HCT116 (cell line): ENCODE data around the gene SEPTIN3. TPM values are rescaled to one million over a fixed set of nuclear protein-coding genes. Genes with fewer than 3 reads are reported as not detected.

Experiments used
- ATAC-seq: fragments of 200-7000 bp; cut with Tn5 transposase; 2 replicates; pipeline ENCODE4 v1.9.1; 2020; ENCODE audit warnings: mild to moderate bottlenecking, moderate library complexity
- BruUV-seq: library from RNA; stranded (reverse); fragments of 400-500 nt; replicated peaks from 2 replicates; lab custom pipeline; 2021; lab: Mats Ljungman, UMichigan
- CTCF ChIA-PET: fragments of 300-600 bp; sonication (Branson Sonifier 250); formaldehyde crosslinking; loops from one replicate; lab custom pipeline; 2021; ENCODE audit warnings: antibody characterized with exemption; lab: Charles Lee
- POLR2A ChIA-PET: fragments of 300-600, 350-600 bp; sonication (Branson Sonifier 250); formaldehyde crosslinking; loops from one replicate; lab custom pipeline; 2021; ENCODE audit warnings: antibody characterized with exemption; lab: Charles Lee
- RAD21 ChIA-PET, 2 experiments: fragments of 300-600 bp; sonication (Branson Sonifier 250); formaldehyde crosslinking; loops; one replicate each; lab custom pipeline; 2023; ENCODE audit warnings: low total read pairs in 2 of 2; ENCODE audit not compliant: uncharacterized antibody in 2 of 2, unreplicated experiment in 2 of 2, low non-redundant PET in 1 of 2; lab: Charles Lee
- DNase-seq: peaks from one replicate; pipeline ENCODE4 v3.0.0-alpha.2; 2010; ENCODE audit warnings: low read depth, low spot score
- H2AFZ ChIP-seq: fragments of 200-600 bp; shearing (Covaris generic), sonication (generic); 2 replicates; pipeline ENCODE4 v1.6.1; 2017; ENCODE audit warnings: low read depth, mixed run types, mixed read lengths, antibody characterized with exemption, low read length; ENCODE audit not compliant: poor library complexity, severe bottlenecking
- H3K27ac ChIP-seq: 2 replicates; pipeline ENCODE4 v1.5.1; 2012; ENCODE audit warnings: low read depth, low read length
- H3K27me3 ChIP-seq: fragments of 200-600 bp; sonication (generic); 2 replicates; pipeline ENCODE4 v1.6.1; 2016; ENCODE audit warnings: mixed run types, low read length, mixed read lengths; ENCODE audit not compliant: insufficient read depth
- H3K36me3 ChIP-seq, 2 experiments: fragments of 200-500 bp in 1 of 2; fragments of 200-600 bp in 1 of 2; sonication (Bioruptor generic) in 1 of 2; sonication (generic) in 1 of 2; 2 replicates each; pipeline versions ENCODE4 v1.5.1 to v1.6.1; 2014 to 2016; ENCODE audit warnings: low read length in 2 of 2, inconsistent platforms in 1 of 2, mixed read lengths in 1 of 2, mixed run types in 1 of 2; ENCODE audit not compliant: insufficient read depth in 2 of 2, control insufficient read depth in 1 of 2
- H3K4me1 ChIP-seq, 2 experiments: fragments of 200-600 bp in 1 of 2; sonication (generic) in 1 of 2; 2 replicates each; pipeline versions ENCODE4 v1.5.1 to v1.6.1; 2012 to 2017; ENCODE audit warnings: low read length in 2 of 2, inconsistent platforms in 1 of 2, mild to moderate bottlenecking in 1 of 2, mixed read lengths in 1 of 2, mixed run types in 1 of 2, moderate library complexity in 1 of 2; ENCODE audit not compliant: insufficient read depth in 2 of 2, control insufficient read depth in 1 of 2
- H3K4me2 ChIP-seq: fragments of 200-600 bp; sonication (generic); 2 replicates; pipeline ENCODE4 v1.6.1; 2017; ENCODE audit warnings: mixed run types, low read length, mixed read lengths
- H3K4me3 ChIP-seq, 2 experiments: fragments of 200-600 bp in 1 of 2; sonication (generic) in 1 of 2; replicated peaks in 1 of 2; 2 replicates each; pipeline ENCODE4 v1.5.1; 2011 to 2016; ENCODE audit warnings: low read length in 2 of 2, control low read depth in 1 of 2, low read depth in 1 of 2, mild to moderate bottlenecking in 1 of 2, mixed read lengths in 1 of 2, mixed run types in 1 of 2
- H3K79me2 ChIP-seq: fragments of 200-600 bp; sonication (generic); 2 replicates; pipeline ENCODE4 v1.6.1; 2017; ENCODE audit warnings: mild to moderate bottlenecking, mixed run types, low read length, moderate library complexity, mixed read lengths; ENCODE audit not compliant: insufficient read depth
- H3K9ac ChIP-seq: fragments of 200-600 bp; sonication (generic); 2 replicates; pipeline ENCODE4 v1.6.1; 2016; ENCODE audit warnings: low read length, mixed read lengths
- H3K9me2 ChIP-seq: fragments of 200-600 bp; sonication (generic), shearing (Covaris generic); 2 replicates; pipeline ENCODE4 v1.6.1; 2017; ENCODE audit warnings: mixed run types, mild to moderate bottlenecking, moderate library complexity; ENCODE audit not compliant: insufficient read depth
- H3K9me3 ChIP-seq, 2 experiments: fragments of 200-500 bp in 1 of 2; fragments of 200-600 bp in 1 of 2; sonication (Bioruptor generic) in 1 of 2; sonication (generic) in 1 of 2; 2 replicates each; pipeline ENCODE4 v1.6.1; 2014 to 2017; ENCODE audit warnings: low read length in 2 of 2, mixed read lengths in 2 of 2, inconsistent platforms in 1 of 2, low read depth in 1 of 2, mild to moderate bottlenecking in 1 of 2, mixed run types in 1 of 2, moderate library complexity in 1 of 2; ENCODE audit not compliant: control insufficient read depth in 1 of 2, insufficient read depth in 1 of 2
- H4K20me1 ChIP-seq: fragments of 200-600 bp; sonication (generic), shearing (Covaris generic); 2 replicates; pipeline ENCODE4 v1.6.1; 2017; ENCODE audit warnings: mixed run types, mild to moderate bottlenecking, moderate library complexity; ENCODE audit not compliant: insufficient read depth
- CEBPB ChIP-seq: IDR thresholded peaks from 2 replicates; pipeline ENCODE4 v1.6.1; 2012; ENCODE audit warnings: low read depth
- EGR1 ChIP-seq: IDR thresholded peaks from 2 replicates; pipeline ENCODE4 v1.6.1; 2012; ENCODE audit warnings: low read depth
- ELF1 ChIP-seq: IDR thresholded peaks from 2 replicates; pipeline ENCODE4 v1.6.1; 2012; ENCODE audit warnings: low read depth, borderline replicate concordance
- FOSL1 ChIP-seq: IDR thresholded peaks from 2 replicates; pipeline ENCODE4 v1.6.1; 2012; ENCODE audit warnings: low read depth
- POLR2AphosphoS5 ChIP-seq: IDR thresholded peaks from 2 replicates; pipeline ENCODE4 v1.6.1; 2011; ENCODE audit warnings: mild to moderate bottlenecking, low read depth, low read length, moderate library complexity
- SP1 ChIP-seq: IDR thresholded peaks from 2 replicates; pipeline ENCODE4 v1.6.1; 2012; ENCODE audit warnings: low read depth
- TCF7L2 ChIP-seq: IDR thresholded peaks from 2 replicates; pipeline ENCODE4 v1.7.0; 2011; ENCODE audit warnings: borderline replicate concordance, inconsistent platforms; ENCODE audit not compliant: insufficient read depth, insufficient read length; ENCODE audit errors: extremely low read depth
- ZNF274 ChIP-seq: fragments of 200-500 bp; sonication (Bioruptor generic); IDR thresholded peaks from 2 replicates; pipeline ENCODE4 v1.6.1; 2014; ENCODE audit warnings: mild to moderate bottlenecking, low read depth, low read length, inconsistent platforms
- intact Hi-C: fragments of 100-400 bp; cut with micrococcal nuclease; formaldehyde crosslinking; loops from 2 replicates; pipeline ENCODE4 v1.10.0; 2022
- total RNA-seq: library from RNA; stranded (reverse); gene quantifications from one replicate; pipeline ENCODE4 v1.2.1, GENCODE V29; 2021; ENCODE audit not compliant: unreplicated experiment

SEPTIN3 gene
- total RNA-seq, 1 experiment from 2014 or later = 9.3 TPM

GRCh38 chr22:41975299-41976069 is 6.2 kb downstream of the SEPTIN3 start:
- Histone ChIP-seq H3K9me2 (no peaks in the 10 kb centered on the region), H3K27me3 (peaks cover 15% of the 10 kb centered on the region), H3K27ac (no peak overlapping the region), H2AFZ (no peak overlapping the region), H3K36me3 (no peaks in the 10 kb centered on the region), H3K4me1 (peaks cover 8 to 12% of the 10 kb centered on the region in 2 experiments; a peak in 2 of 4 replicates), H4K20me1 (no peaks in the 10 kb centered on the region), H3K9me3 (no peaks in the 10 kb centered on the region), H3K4me3 (no peak overlapping the region), H3K4me2 (peak overlapping the region; percentile 95), H3K9ac (no peak overlapping the region), H3K79me2 (no peaks in the 10 kb centered on the region)
- RAD21 ChIA-PET = no interaction called here
- CTCF ChIA-PET = no interaction called here
- BruUV-seq = no TSS peak
- POLR2A ChIA-PET = no interaction called here
- ATAC-seq (no peak), DNase-seq (no peak)
- intact Hi-C loops = no loop called here
- TF ChIP-seq ZNF274 (no peak), SP1 (no peak), FOSL1 (no peak)

GRCh38 chr22:41976070-41976901 is 7.0 kb downstream of the SEPTIN3 start:
- H2AFZ ChIP-seq = no peak overlapping the region

More at GRCh38 chr22:41976070-41976901, 7.0 kb downstream of the SEPTIN3 start:
- H4K20me1 ChIP-seq = no peaks in the 10 kb centered on the region
- H3K27ac ChIP-seq = no peak overlapping the region; the same call in 1 of the 2 replicates
- intact Hi-C loops = no loop called here
- no peaks in the 10 kb centered on the region for H3K9me2 ChIP-seq
- no peaks in the 10 kb centered on the region for H3K9me3 ChIP-seq
- TF ChIP-seq SP1 (no peak), ELF1 (no peak), CEBPB (no peak), EGR1 (no peak), TCF7L2 (no peak), POLR2AphosphoS5 (peak; percentile 32; the same call in 1 of the 2 replicates)
- RAD21 ChIA-PET = no interaction called here
- ATAC-seq (peak; percentile 84), DNase-seq (no peak)
- POLR2A ChIA-PET = no interaction called here
- peaks cover 8 to 12% of the 10 kb centered on the region in 2 experiments; a peak in 2 of 4 replicates for H3K4me1 ChIP-seq
- H3K27me3 ChIP-seq = peaks cover 15% of the 10 kb centered on the region
- no TSS peak for BruUV-seq
- peak overlapping the region; percentile 39 to 62 for H3K4me3 ChIP-seq
- H3K79me2 ChIP-seq = no peaks in the 10 kb centered on the region
- CTCF ChIA-PET = no interaction called here
- H3K36me3 ChIP-seq = no peaks in the 10 kb centered on the region
- H3K4me2 ChIP-seq = peak overlapping the region; percentile 95
- peak overlapping the region; percentile 44 for H3K9ac ChIP-seq
